GM19395 (cell line): ENCODE data around the gene NBPF3.
"Not testable (repeated sequence)": the region's sequence is repeated elsewhere in the genome, so short reads cannot be mapped to it uniquely, and the experiment has no call there.

Experiments
- ATAC-seq: cut with Tn5 transposase; IDR thresholded peaks from one replicate; pipeline ENCODE4 v1.9.1; 2021; ENCODE audit warnings: mild to moderate bottlenecking, moderate library complexity; ENCODE audit not compliant: unreplicated experiment

Gene NBPF3

DNA sequence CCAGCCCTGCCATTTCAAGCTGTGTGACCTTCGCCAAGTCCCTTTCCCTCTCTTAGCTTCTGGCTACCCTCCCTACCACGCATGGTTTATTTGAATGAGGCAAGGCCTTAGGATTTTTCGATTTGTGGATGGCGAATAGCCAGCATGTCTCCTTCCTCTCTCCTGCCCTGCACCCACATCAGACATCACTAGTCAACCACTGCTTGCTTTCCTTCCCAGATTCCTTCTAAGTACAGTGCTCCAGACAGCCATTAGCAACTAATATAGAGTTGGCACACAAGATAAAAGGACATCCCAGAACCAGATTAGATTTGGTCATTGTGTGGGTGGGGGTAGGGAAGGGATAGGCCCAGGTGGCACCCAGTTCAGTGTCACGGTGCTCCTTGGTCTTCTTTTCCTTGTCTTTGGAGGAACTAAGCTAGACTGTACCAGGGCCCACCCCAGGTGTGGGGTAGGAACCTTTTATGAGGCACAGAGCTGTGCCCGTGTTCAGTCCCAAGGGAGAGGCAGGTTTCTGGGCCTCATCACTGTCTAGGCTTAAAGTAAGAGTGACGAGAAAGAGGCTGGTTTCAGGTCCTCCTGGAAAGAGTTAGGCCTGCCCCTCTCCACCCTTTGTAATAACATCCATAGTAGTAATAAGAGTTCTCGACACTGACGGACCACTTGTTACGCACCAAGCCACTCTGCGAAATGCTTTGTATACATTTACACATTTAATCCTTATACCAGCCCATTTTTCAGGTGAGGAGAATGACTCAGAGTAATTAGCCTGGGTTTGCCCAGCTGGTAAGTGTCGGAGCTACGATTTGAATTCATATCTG lies 77.9 kb downstream of the NBPF3 start:
- ATAC-seq: no peak

DNA sequence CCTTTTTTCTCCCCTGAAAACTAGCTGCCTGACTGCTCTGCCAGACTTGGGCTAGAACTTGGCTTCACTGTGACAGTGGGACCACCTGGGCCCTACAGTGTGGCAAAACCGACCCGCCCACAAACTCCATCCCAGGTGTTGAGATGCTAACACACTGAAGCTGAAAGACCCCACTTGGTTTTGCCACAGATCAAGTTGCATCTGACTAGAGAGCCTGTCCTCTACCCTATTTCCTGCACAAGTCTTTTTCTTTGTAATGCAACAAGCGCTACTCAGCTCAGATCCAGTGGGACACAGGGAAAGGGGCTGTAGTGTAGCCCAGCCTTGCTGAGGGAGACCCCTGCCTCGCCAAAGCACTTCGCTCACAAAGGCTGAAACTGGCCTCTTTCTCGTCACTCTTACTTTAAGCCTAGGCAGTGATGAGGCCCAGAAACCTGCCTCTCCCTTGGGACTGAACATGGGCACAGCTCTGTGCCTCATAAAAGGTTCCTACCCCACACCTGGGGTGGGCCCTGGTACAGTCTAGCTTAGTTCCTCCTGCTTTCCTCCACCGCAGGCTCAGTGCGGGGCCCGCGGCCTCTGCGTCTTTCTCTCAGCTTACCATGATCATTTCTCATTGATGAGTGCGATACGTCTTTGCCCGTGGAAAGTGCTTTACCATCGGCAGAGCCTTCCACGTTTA lies 79.0 kb downstream of the NBPF3 start:
- no peak for ATAC-seq

DNA sequence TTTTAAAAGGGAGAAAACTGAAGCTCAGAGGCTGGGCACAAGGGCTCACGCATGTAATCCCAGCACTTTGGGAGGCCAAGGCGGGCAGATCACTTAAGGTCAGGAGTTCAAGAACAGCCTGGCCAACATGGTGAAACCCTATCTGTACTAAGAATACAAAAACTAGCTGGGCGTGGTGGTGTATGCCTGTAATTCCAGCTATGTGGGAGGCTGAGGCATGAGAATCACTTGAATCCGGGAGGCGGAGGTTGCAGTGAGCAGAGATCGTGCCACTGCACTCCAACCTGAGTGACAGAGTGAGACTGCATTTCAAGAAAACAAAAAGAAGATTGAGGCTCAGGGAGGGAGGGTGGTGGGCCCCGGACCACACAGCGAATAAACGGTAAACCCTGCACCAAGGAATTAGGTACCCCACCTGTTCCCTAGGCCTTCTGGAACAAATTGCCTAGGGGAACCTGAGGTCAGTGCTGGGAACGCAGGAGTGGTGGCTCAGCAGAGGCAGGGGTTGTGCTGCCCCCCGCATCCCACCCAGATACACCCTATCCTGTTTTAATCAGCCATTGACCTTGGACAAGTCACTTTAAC lies 79.6 kb downstream of the NBPF3 start:
- ATAC-seq: not testable (repeated sequence)

DNA sequence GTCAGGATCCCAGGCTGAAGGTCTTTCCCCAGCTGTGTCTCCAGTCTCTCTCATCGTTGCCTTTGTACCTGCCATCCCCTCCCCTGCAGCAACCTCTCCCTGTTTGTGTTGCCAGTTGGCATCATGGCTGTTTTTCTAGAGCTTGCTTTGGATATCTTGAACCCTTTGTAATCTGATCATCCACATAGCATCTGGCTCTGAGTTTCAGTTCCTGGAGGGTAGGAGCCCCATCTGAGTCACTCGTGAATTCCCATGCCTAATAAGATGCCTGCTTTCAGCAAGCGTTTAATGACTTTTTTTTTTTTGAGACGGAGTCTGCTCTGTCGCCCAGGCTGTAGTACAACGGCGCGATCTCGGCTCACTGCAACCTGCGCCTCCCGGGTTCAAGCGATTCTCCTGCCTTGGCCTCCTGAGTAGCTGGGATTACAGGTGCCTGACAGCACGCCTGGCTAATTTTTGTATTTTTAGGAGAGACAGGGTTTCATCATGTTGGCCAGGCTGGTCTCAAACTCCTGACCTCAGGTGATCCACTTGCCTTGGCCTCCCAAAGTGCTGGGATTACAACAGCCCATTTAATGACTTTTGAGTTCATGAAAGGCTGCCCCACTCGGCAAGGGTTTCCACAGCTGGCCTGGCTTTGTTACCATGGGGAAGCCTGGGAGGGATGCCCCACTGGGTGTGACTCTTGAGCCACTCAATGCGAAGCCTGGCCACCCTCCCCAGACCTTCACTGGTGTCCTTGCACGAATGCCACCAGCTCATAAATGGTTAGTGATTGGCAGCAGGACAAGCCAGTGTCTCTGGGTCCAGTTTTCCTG lies 81.2 kb downstream of the NBPF3 start:
- no peak for ATAC-seq

DNA sequence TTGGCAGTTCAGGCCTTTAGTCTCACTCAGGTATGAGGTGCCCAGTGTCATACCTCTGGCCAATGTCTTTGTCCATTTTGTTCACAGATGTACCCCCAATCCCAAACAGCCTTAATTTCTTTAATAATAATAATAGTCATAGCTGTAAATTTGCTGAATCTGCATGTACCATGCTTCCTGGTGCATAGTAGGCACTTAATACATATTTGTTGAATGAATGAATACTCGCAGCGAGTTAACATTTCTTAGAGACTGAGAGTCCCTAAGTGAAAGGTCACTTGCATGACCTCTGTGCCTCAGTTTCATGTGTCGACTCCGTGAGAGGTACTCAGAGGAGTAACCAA lies 81.8 kb downstream of the NBPF3 start:
- no peak for ATAC-seq

DNA sequence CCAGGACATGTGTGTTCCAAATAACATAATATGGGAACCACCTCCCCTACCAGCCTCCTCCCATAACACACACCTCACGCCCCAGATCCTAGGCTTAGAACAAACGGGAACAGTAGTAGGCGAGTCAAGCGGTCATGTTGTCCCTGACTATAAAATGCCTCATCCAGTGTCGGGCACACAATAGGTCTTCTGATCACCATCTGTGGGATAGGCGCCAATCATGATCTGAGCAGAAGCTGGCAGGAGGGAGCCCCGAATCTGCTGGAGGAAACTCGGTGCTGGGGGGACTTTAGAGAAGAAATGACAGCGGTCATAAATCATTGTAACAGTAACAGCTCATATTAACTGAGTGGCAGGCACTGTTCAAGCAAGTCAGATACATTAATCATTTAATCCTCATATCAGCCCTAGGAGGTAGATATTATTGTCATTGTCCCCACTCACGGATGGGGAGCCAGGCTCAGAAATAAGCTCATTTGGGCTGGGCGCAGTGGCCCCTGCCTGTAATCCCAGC lies 82.6 kb downstream of the NBPF3 start:
- ATAC-seq: no peak

DNA sequence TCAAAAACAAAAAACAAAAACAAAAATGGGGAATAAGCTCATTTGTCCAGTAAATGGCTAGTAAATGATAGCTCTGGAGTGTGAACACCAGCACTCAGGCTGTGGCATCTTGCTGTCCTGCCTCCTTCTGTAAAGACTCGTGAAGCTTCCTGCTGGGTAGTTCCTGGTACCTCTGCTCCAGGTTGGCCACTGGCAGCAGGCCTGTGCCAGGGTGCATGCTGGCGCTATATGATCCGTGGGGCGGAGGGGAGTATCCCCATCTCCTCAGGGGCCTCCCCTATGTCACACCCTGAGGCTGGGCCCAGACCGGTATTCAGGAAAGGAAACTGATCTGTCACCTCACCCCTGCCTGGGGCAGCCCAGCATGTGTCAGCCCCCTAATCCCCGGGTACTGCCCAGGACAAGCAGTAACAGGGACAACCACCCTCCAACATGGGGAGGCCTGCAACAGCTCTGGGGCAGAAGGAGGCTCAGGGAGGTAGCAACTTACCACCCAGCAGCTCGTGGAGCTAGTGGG lies 83.4 kb downstream of the NBPF3 start:
- ATAC-seq: no peak

DNA sequence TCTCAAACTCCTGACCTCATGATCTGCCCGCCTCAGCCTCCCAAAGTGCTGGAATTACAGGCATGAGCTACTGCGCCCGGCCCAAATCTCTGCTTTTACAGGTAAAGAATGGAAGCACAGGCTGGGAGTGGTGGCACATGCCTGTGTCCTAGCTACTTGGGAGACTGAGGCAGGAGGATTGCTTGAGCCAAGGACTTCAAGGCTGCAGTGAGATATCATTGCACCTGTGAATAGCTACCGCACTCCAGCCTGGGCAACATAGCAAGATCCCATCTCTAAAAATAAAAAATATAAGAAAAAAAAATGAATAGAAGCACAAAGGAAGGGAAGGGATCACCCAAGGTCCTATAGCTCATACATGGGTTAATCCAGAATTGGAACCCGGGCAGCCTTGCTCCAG lies 84.3 kb downstream of the NBPF3 start:
- ATAC-seq: no peak

DNA sequence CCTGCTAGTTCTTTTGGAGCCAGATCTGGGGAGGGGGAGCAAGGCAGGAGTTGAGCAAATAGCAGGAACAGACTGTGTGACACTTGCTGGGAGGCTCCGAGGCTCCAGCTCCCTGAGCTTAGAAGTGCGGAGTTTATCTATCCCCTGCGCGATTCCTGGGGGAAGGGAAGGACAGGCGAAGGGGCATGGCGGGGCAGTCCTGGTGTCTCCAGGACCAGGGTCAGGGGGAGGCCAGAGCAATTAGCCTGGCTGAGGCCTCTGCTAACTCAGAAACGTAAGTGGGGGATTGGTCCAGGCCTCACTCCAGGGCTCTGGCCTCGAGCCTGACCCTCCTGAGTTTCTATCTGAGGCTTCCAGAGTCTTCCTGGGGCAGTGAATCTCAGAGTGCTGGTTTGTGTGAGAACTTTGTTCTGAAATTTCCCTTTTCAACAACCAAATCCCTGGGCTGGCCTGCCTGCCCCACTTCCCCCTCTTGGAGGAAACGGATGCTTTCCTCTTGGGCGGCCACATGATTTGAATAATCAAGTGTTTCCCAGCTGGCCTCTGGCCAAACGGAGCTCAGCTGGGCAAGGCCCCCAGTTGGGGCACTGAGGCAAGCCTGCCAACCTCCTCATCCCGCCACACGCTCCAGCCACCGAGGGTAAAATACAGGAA lies 84.9 kb downstream of the NBPF3 start:
- no peak for ATAC-seq

DNA sequence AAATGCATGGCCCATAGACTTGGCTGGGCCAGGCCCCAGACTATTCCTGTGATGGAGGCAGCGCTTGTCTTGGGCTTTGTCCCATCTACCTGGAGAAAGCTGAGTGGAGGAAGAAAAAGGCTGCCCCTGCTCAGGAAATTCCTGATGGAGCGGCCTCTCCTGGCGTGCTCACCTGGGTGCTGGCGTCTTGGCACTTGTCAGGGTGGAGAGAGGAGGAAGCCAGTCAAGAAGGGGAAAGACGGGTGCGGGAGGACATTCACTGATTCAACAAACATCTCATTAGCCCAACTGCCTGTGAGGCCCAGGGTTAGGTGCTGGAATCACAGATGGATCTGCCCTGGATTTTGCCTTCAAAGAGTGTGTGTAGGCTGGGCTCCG lies 85.4 kb downstream of the NBPF3 start:
- no peak for ATAC-seq

DNA sequence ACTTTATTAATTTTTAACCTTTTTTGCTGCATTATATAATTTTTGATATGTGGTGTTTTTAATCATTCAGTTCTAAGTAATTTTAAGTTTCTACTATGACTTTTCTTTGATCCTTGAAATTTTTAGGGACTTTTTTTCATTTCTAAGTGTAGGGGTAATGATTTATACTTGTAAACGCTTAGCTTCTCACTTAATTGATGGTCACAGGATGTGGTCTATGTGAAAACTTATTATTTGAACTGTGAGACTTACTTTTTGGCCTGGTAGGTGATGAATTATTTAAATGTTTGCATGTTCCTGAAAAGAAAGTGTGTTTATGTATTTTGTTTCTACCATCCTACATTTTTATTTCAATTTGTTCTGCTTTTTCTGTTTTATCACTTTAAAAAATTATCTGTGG lies 86.5 kb downstream of the NBPF3 start:
- no peak for ATAC-seq

DNA sequence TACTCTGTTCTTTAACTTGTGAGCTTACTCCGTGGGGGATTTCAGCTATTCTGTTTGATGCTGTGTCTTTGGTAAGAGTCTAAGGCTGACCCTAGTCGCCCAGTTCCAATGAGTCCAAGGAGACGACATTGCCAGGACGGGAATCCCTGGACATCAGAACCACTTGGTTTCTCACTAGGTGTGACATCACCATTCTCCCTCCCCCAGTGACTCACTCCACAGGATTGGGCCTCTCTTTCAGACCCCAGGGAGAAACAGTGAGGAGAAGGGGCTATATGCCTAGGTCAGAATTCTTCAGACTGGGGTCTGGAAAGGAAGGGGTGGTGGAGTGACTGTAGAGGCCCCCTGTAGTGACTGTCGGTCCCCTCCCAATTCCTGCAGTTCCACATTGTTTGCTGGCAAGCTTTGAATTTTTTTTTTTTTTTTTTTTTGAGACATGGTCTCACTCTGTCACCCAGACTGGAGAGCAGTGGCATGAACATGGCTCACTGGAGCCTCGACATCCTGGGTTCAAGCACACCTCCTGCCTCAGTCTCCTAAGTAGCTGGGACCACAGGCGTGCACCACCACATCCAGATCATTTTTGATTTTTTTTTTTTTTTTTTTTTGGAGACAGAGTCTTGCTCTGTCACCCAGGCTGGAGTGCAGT lies 90.6 kb downstream of the NBPF3 start:
- ATAC-seq: no peak

DNA sequence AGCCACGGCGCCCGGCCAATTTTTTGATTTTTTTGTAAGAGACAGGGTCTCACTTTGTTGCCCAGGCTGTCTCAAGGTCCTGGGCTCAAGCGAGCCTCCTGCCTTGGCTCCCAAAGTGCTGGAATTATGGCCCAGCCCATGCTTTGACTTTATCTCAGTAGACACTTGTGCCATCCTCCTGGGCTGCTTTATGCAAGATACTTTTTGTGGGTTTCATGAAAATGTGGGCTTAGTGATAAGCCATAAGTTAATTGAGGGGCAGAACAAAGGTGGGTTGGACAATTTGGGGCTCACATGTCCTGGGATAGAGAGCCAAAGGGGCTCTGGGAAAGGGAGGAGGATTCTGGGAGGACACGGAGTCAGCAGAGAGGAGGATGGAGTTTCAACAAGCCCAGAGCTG lies 91.3 kb downstream of the NBPF3 start:
- ATAC-seq: no peak

DNA sequence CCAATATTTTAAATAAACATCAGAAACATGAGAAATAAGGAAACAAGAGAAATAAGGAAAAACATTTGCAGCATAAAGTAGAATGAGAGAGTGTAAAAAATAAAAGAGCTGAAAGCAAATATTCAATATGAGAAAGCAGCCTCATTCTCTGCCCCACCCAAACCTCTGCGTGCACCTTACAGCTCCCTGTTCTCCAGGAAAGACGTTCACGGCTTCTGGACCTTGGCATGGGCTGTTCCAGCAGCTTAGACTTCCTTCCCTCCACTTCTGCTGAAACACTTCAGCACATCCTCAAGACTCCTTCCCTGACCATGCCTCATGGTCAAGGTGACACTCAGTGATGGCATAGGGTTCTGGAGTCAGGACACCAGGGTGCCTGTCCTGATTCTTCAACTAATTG lies 92.6 kb downstream of the NBPF3 start:
- ATAC-seq: no peak

DNA sequence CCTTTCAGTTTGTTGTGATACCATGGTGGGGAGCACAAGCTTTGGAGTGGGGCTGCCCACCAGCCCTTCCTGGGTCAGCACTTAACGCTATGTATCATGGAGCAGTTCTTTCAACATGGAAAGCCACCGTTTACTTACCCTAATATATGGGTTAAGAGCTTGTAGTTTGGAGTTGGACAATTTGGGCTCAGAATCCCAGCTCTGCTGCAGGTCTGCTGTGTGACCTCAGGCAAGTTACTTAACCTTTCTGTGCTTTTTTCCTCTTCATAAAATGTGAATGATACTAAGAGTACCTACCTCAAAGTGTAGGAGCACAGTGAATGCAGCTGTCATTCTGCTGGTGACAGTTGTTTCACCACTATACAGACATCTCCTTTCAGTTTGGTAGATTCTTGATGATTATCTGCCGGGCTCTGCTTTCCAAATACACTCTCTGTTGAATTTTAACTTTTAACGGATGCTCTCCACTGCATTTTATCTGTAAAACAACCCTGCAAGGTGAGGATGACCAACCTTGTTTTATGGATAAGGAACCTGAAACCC lies 93.1 kb downstream of the NBPF3 start:
- no peak for ATAC-seq

DNA sequence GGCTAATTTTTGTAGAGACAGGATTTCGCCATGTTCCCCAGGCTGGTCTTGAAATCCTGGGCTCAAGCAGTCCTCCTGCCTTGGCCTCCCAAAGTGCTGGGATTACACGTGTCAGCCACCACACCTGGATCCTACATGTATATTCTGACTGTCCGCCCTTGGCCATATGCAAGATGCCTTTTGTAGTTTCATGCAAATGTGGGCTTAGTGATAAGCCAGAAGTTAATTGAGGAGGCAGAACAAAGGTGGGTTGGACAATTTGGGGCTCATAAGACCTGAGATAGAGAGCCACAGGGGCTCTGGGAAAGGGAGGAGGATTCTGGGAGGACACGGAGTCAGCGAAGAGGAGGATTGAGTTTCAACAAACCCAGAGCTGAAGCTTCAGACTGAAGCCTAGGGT lies 94.2 kb downstream of the NBPF3 start:
- no peak for ATAC-seq
